WTC11 (cell line): ENCODE results near the gene GRM7.

Source experiments
- ATF2 ChIP-seq: sonication (generic); formaldehyde crosslinking; IDR thresholded peaks from 2 replicates; pipeline ENCODE4 v1.8.1; 2022; ENCODE audit warnings: low read depth, missing genetic modification reagents, borderline replicate concordance
- ATF3 ChIP-seq: sonication (generic); formaldehyde crosslinking; conservative IDR thresholded peaks from 2 replicates; pipeline ENCODE4 v1.8.1; 2022; ENCODE audit warnings: mild to moderate bottlenecking, missing genetic modification reagents
- ATF6 ChIP-seq: sonication (generic); formaldehyde crosslinking; IDR thresholded peaks from 2 replicates; pipeline ENCODE4 v1.8.1; 2023; ENCODE audit warnings: mild to moderate bottlenecking, missing genetic modification reagents
- CTCF ChIP-seq: fragments of 200-600 bp; IDR thresholded peaks from 2 replicates; pipeline ENCODE4 v1.8.0; 2022; ENCODE audit warnings: antibody characterized with exemption
- ELF4 ChIP-seq: sonication (generic); formaldehyde crosslinking; IDR thresholded peaks from 2 replicates; pipeline ENCODE4 v1.8.1; 2022; ENCODE audit warnings: low read depth, mild to moderate bottlenecking, moderate library complexity, missing genetic modification reagents
- ETV6 ChIP-seq: sonication (generic); formaldehyde crosslinking; IDR thresholded peaks from 2 replicates; pipeline ENCODE4 v1.8.1; 2022; ENCODE audit warnings: mild to moderate bottlenecking, missing genetic modification reagents
- FOXJ3 ChIP-seq: sonication (generic); formaldehyde crosslinking; IDR thresholded peaks from 2 replicates; pipeline ENCODE4 v1.9.0; 2021; ENCODE audit warnings: missing genetic modification reagents, mild to moderate bottlenecking, borderline replicate concordance
- MLX ChIP-seq: sonication (generic); formaldehyde crosslinking; IDR thresholded peaks from 2 replicates; pipeline ENCODE4 v1.8.1; 2023; ENCODE audit warnings: mild to moderate bottlenecking, missing genetic modification reagents, moderate library complexity
- NFE2L1 ChIP-seq: sonication (generic); formaldehyde crosslinking; IDR thresholded peaks from 2 replicates; pipeline ENCODE4 v1.8.1; 2023; ENCODE audit warnings: missing genetic modification reagents
- RELA ChIP-seq: sonication (generic); formaldehyde crosslinking; IDR thresholded peaks from 2 replicates; pipeline ENCODE4 v1.8.1; 2022; ENCODE audit warnings: missing genetic modification reagents, mild to moderate bottlenecking, borderline replicate concordance
- USF1 ChIP-seq: sonication (generic); formaldehyde crosslinking; IDR thresholded peaks from 2 replicates; pipeline ENCODE4 v1.8.0; 2022; ENCODE audit warnings: mild to moderate bottlenecking, missing genetic modification reagents
- ZNF317 ChIP-seq: sonication (generic); formaldehyde crosslinking; IDR thresholded peaks from 2 replicates; pipeline ENCODE4 v1.8.1; 2023; ENCODE audit warnings: low read depth, mild to moderate bottlenecking, moderate library complexity, missing genetic modification reagents, borderline replicate concordance
- ZNF512 ChIP-seq: sonication (generic); formaldehyde crosslinking; IDR thresholded peaks from 2 replicates; pipeline ENCODE4 v1.8.1; 2022; ENCODE audit warnings: missing genetic modification reagents, borderline replicate concordance

GRCh38 chr3:7764115-7764514 is 903.2 kb downstream of the GRM7 start:
- TF ChIP-seq CTCF = no peak
- no peak for TF ChIP-seq ELF4 (CRISPR knock-in tag)
- no peak for TF ChIP-seq ZNF317 (CRISPR knock-in tag)
- TF ChIP-seq ATF3 = no peak
- TF ChIP-seq RELA (CRISPR knock-in tag) = no peak
- no peak for TF ChIP-seq MLX (CRISPR knock-in tag)
- no peak for TF ChIP-seq ETV6 (CRISPR knock-in tag)
- TF ChIP-seq NFE2L1 (CRISPR knock-in tag) = no peak
- no peak for TF ChIP-seq ZNF512 (CRISPR knock-in tag)
- no peak for TF ChIP-seq ATF2 (CRISPR knock-in tag)
- TF ChIP-seq FOXJ3 (CRISPR knock-in tag) = no peak
- no peak for TF ChIP-seq USF1 (CRISPR knock-in tag)
- no peak for TF ChIP-seq ATF6 (CRISPR knock-in tag)
